H54 (cell line): ENCODE data around the gene ULK2.
"Not testable (repeated sequence)": the region's sequence is repeated elsewhere in the genome, so short reads cannot be mapped to it uniquely, and the experiment has no call there.

Experiments used
- DNase-seq: peaks from one replicate; pipeline ENCODE4 v3.0.0; 2011; ENCODE audit warnings: low spot score, mixed read lengths; ENCODE audit not compliant: insufficient read length
- FAIRE-seq: peaks from 3 replicates; lab custom pipeline; 2011; peaks lifted over from hg19 to GRCh38; lab: Jason Lieb, UNC
- POLR2A ChIP-seq: IDR thresholded peaks from 2 replicates; pipeline ENCODE4 v1.6.1; 2011; ENCODE audit warnings: low read depth, mild to moderate bottlenecking, low read length

ULK2 gene

DNA sequence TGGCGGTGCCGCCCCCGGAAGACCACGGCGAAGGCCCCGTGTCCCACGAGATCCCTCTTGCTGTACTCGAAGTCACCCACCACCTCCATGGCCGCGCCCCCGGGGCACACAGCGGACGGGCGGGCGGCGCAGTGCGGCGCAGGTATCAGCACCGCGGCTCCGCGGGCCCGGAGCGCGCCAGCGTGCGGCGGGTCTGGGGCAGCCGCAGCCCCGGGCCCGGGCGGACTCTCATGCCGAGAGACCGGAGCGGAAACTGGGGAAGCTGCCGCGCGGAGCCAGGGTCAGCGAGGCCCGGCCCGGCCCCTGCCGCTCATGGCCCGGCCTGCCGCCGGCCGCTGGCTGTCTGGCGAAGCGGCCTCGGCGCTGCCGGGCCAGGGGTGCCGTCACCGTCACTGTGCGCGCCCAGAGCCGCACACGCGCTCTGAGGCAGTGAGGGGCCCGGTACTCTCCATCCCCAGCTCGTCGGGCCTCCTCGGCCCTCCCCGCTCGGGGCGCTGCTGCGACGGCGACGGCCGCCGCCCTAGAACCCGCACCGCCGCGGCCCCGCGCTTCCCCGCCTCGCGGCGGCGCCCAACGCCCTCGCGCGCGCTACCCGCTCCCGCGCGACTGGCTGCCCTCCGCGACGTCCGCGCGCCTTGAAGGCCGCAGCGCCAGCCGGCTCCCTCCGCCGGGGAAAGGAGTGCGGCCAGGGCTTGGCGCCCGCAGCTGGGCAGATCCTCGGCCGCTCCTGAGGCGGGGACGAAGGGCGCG is at the start of gene ULK2:
TSS of gene ULK2 (minus strand) at position 608 of the 750 bp plus-strand sequence. CDS start at position 89, 519 bp downstream.
- FAIRE-seq (no peak), DNase-seq (peak; percentile 36)
- peak; percentile 95 for TF ChIP-seq POLR2A

DNA sequence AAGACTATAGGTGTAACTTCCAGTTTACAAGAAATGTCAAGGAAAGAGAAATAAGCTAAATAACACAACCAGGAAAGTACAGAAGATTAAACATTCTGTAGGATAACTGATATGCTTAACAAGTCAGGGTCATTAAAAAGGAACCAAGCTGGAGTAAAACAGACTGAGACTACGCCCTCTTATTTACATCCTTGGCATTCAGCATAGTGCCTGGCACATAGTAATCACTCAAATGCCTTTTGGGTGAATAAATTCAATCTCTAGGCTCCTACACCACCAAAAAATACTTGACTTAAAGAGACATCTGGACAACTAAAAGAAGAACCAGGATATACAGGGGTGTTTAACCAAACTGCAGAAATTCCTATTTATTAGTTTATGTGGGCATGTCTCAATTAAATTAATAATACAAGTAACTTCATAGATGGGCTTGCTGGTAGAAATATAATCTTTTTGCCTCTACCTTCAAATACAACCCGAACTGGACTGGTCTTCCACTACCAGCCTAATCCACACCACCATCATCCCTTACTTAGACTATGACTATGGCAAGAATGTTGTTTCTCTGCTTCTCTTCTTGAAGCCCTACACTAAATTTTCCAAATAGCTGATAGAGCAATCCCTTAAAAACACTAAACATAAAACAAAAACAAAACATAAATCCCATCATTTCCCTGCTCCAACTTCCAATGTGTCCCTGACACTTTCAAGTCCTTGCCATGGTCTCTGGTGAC is 47.7 kb upstream of the ULK2 start:
- TF ChIP-seq POLR2A, result no peak
- peak; percentile 30 for FAIRE-seq
- no peak for DNase-seq

DNA sequence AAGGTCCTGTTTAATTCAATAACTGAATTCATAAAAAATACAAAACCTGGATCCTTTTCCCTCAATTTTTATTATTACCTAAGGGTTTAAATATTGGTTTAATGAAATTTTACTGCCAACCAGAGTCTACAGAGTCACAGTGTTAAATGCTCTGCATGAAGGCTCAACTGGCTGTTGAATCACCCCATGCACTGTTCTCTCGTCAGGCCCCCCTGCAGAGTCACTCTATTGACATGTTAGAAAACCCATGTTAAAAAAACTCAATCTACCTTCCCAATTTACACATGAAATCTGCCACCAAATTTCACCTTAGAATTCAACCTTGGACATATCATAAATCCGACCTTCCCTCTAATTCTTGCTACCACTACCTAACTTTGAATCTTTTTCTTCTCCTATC is 43.3 kb upstream of the ULK2 start:
- DNase-seq, result no peak
- FAIRE-seq, result no peak
- no peak for TF ChIP-seq POLR2A

DNA sequence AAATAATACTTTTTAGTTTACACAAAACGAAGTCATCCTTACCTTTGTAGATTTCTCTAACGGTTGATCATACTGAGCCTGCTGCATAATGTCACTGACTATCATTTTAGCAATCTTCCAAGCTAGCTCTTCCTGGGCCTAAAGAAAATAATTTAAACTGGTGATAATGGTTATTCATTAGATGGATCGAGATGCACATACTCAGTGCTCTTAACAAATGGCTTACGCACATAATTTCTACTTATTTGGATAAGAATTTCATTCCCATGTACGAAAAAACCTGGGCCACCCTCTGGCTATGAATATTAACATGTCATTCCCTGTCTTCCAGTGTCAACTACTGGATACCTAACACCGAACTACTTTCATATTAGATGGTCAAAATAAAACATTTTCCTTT is 41.4 kb upstream of the ULK2 start:
- no peak for TF ChIP-seq POLR2A
- DNase-seq (no peak), FAIRE-seq (no peak)

DNA sequence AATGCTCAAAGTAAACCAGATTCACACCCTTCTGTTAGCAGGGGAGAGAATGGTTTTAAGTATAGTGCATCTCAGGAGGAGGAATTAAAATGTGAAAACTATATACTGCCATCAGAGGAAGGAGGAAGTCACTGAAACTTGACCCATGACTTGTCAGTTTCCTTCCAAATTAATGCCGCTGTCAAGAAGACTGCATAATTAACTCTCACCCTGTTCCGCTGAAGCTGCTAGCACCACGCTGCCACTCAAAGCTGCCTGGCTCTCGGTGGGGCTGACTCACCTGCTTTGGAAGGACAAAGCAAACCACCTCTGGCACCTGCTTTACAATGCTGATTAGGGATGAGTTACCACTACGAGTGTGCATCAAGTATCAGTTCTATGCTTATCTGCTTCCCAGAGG is 37.8 kb upstream of the ULK2 start:
- no peak for TF ChIP-seq POLR2A
- FAIRE-seq, result no peak
- no peak for DNase-seq

DNA sequence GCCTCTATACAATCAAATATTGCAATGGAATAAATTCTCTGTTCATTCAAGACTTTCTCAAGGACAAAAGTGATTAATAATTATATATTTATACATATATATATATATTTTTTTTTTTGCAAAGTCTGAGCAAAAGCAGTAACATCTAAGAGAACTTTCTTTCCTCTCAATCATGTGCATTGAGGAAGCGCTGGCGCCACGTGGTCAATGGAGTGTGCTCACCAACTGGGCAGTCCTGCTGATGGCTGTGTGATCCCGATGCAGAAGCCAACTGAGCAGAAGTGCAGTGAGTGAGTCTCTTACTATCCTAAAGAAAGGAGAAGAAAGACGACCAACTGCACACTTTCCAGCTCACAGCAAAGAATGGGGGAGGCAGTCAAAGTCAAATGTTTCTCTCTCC is 37.2 kb upstream of the ULK2 start:
- FAIRE-seq, result no peak
- DNase-seq, result no peak
- TF ChIP-seq POLR2A, result no peak

DNA sequence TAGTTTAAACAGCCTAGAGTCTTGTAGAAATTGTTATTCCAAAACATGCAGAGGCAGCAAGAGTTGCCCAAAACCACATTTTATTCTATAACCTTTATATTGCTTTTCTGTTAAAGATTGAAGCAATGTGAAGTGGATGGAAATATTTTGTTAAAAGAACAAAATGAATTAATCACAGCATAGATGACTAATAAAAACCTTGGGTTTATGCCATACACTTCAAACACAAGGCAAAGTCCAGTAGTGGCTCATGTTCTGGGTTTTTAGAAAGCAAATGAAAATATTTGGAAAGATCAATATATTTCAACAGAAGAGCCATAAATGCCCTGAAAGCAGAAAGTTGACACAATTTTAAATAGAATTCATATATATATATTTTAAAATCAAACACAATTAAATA is 36.7 kb upstream of the ULK2 start:
- DNase-seq (no peak), FAIRE-seq (no peak)
- no peak for TF ChIP-seq POLR2A

DNA sequence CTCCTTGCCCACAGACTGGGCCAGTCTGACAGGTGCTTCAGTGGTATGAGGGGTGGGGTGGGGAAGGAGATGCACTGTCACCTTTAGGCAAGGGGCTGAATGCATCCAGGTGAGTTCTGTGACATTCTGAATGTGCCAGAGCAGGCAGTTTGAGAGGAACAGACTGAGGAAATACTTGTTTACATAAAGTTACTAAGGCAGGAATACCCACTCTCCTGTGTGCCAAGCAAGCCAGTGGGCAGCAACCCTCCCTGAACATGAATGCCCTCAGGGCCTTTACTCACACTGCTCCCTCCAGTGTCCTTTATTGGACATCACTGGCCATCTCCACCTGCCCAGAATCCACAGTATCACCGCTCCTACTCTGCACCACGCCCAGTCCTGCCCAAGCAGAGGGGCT is 33.1 kb upstream of the ULK2 start:
- DNase-seq (no peak), FAIRE-seq (no peak)
- TF ChIP-seq POLR2A, result no peak

DNA sequence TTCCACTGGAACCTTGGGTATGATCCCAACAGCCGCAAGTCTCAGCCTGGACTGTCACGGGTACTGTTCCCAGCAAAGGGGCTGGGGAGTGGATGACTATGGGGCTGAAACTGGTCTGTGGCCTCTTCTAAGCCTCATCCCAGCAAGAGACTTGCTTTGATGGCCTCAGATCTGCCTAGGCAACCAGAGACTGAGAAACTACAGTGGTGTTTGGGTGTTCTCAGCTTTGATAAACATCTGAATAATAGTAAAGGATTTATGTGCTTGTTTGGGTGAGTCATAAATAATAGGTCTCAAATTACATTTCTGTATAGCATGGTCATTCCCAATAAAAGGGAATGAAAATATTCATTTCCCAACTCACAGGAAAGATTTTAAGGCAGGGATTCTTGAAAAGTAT is 30.2 kb upstream of the ULK2 start:
- FAIRE-seq (no peak), DNase-seq (peak; percentile 50)
- no peak for TF ChIP-seq POLR2A

DNA sequence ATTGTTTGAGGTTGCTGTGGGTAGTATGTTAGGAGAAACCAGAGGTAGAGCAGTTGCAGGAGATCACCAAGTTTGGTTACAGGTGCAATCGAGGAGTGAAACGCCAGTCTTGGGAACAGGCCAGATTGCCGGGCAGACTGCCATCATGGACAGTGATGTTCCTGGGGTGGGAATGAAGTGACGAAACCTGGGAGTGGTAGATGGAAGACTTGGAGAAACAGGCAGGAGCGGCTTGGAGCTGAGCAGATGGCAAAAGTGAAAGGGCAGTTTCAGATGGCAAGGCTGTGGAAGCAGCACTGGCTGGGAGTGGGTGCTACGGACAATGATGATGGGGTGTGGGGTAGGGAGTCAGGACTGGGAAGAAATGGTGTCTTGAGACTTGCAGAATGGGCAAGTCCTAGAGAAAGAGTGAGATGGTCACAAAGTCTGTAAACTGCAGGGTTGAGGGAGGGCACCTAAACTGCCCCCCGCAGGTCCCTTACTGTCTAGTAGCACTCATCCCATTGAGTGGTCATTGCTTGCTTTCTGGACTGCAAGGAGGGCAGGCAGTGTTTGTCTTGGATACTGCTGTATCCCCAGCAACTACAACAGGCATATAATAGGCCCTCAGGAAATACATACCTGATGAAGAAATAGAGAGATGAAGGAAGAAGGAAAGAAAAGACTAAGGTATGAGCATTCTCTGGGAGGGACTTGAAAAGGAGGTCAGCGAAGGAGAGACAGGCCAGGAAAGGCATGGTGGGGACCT is 29.5 kb upstream of the ULK2 start:
- FAIRE-seq (no peak), DNase-seq (no peak)
- no peak for TF ChIP-seq POLR2A

DNA sequence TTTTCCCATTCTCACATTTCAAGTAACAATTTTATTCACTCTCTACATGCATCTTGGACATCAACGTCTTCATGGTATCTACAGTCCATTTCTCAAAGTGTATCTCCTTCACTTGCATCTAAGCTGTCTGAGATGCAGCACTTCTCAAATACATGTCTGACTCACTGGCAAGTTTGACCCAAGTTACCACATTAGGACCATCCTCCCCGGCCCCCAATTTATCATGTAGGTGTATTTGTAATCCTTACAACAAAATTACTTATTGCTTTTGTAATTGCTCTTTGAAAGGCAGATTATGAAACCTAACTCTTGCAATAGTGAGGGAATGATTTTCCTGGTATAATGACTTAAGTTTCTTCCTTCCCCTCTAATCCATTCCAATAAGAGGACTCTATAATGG is 28.9 kb upstream of the ULK2 start:
- FAIRE-seq (no peak), DNase-seq (no peak)
- TF ChIP-seq POLR2A, result no peak

DNA sequence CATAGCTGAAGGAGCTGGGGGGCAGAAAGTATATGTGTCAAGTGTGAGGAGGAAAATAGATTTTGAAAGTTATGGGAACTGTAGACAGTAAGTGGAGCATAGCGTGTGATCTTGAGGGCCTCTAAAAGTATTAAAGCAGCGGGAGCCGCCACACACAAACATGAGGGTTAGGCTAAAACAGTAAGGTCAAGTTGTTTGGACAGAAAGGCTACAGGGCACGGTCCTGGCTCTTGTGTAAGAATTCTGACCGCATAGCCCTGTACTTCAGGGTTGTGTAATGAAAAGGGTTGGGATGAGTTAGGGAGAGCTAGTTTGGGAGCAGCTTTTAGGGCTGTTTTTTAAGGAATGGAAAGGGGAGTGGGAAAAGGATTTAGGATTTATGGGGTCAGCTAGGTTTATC is 22.8 kb upstream of the ULK2 start:
- not testable (repeated sequence) for DNase-seq, FAIRE-seq

DNA sequence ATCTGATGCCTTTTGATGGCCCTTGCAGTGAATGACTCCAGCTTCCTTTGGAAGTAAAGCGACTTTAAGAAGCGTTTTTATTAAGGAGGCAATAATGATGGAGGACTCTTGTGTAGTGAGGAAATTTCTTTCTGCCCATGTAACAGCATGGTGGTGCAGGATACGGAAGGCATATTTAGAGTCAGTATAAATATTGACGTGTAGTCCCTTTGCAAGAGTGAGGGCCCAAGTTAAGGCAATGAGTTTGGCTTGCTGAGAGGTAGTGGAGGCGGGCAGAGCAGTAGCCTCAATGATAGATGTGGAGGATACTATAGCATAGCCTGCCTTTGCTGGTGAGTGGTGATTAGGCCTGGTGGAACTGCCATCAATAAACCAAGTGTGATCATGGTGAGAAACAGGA is 22.3 kb upstream of the ULK2 start:
- not testable (repeated sequence) for FAIRE-seq, DNase-seq

DNA sequence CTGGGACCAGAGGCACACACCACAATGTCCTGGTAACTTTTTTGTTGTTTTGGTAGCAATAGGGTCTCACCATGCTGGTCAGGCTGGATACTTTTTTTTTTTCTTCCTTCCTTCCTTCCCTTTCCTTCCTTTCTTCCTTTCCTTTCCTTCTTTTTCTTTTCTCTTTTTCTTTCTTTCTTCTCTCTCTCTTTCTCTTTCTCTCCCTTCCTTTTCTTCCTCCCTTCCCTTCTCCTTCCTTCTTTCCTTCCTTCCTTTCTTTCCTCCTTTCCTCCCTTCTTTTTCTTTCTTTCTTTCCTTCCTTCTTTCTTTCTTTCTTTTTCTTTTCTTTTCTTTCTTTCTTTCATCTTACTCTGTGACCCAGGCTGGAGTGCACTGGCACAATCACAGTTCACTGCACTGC is 18.4 kb upstream of the ULK2 start:
- FAIRE-seq (no peak), DNase-seq (no peak)
- TF ChIP-seq POLR2A, result no peak

DNA sequence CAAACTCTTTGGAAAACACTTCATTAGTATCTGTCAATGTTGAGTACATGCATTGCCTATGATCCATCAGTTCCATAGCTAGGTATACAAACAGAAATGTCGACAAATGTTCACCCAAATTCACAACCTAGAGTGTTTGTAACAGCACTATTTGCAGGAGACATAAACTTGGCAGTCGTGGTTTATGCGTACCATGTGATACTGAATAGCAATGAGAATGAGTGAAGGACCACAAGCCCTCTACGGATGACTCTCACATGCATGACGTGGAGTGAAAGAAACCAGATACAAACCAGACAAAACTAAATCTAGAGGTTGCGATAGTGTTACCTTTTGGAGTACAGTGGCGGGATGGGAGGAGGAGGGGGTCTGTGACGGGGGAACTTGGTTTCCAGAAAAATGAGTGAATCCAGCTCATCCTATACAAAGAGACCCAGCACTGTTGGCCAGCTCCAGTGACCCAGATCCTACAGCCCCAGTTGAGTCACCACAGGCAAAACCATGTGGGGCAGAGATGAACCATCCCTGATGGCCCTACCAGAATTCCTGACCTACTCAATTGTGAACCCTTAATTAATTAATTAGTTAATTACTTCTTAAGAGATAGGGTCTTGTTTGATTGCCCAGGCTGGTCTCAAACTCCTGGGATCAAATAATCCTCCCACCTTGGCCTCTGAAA is 15.9 kb upstream of the ULK2 start:
- FAIRE-seq (no peak), DNase-seq (no peak)
- no peak for TF ChIP-seq POLR2A
